Upper lobe of left lung (tissue), 4 donors: Measurements from ENCODE around the gene WIPF1.

Experiments
- CTCF ChIP-seq, 6 experiments: fragments of 450-650 bp in 4 of 6; fragments of 200-600 bp in 2 of 6; sonication (generic) in 2 of 6; IDR thresholded peaks; one replicate each; pipeline ENCODE4 v1.5.1; 2016 to 2019; ENCODE audit warnings: antibody characterized with exemption in 6 of 6
- EP300 ChIP-seq, 4 donors: sonication (generic); formaldehyde crosslinking; IDR thresholded peaks; one replicate each; pipeline ENCODE4 v1.5.1; 2017; ENCODE audit warnings: antibody characterized with exemption in 4 of 4, control low read depth in 2 of 4
- POLR2A ChIP-seq, 4 donors: fragments of 450-650 bp; IDR thresholded peaks; one replicate each; pipeline ENCODE4 v1.5.1; 2016 to 2017; ENCODE audit warnings: antibody characterized with exemption in 4 of 4, mild to moderate bottlenecking in 2 of 4
- POLR2AphosphoS5 ChIP-seq, 2 donors: sonication (generic); formaldehyde crosslinking; IDR thresholded peaks; one replicate each; pipeline ENCODE4 v1.5.1; 2017; ENCODE audit warnings: antibody characterized with exemption in 2 of 2

DNA sequence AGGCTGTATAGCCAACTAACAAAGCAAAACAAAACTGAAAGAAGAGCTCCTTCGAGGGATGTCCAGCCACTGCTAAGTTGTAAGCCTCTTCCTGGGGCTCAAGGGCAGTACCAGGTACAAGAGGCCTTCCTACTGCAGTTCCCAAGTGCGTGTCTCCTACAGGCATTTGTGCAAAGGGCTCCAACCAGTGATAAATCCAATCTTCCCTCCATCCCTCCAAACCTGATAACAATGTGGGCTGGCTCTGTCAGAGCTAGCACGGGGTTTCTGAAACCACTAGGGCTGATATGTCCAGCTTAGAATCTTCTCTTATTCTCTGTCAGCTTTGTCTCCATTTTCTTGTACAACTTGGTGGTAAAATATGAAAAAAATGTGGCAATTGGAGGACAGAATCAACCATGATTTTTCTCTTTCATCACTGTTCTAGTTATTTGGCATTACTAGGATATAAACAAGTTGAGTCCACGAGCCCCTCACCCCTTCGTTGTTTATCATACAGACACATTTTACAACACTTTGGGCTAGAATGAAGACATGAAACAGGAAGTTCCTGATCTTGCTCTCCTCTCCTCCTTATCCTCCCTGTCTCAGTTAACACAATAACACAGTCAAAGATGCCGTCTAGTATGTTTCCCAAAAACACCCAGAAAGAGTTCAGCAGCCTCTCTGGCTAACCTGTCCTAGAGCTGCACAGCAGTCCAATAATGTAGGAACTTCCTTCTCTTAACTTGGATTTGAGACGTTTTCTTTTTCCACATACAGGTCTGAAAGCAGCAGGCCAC, 35.4 kb upstream of the WIPF1 start:
- TF ChIP-seq POLR2A (IDR thresholded peaks at IDR 0.05), result peak in 1 of 4 donors; percentile 19
- no peak for TF ChIP-seq CTCF (IDR thresholded peaks at IDR 0.05)
- no peak for TF ChIP-seq POLR2AphosphoS5 (IDR thresholded peaks at IDR 0.05)
- no peak for TF ChIP-seq EP300 (IDR thresholded peaks at IDR 0.05)
